ENCODE data around the gene CARS2.
A peak's percentile ranks its signal among the peaks of the same experiment; 100 is the strongest.

CARS2 gene

DNA sequence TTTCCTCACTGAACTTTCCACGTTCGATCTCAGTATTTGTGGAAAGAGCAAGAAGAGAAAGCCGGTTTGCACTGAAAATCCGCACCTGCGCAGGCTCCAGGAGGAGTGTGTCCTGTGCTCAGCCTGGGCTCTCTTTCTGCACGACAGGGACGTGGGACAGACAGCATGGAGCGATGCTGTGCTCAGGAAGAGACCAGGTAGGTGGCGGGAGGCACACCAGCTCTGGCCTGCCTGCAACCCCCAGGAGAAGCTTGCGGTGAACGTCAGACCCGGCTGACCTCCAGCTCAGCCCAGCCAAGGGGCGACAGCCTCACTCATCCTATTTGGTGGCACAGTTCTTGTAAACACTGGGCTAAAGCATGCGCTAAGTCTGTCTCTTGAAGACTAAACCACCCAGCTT lies 54.6 kb downstream of the CARS2 start:
- DNase-seq: no peak

DNA sequence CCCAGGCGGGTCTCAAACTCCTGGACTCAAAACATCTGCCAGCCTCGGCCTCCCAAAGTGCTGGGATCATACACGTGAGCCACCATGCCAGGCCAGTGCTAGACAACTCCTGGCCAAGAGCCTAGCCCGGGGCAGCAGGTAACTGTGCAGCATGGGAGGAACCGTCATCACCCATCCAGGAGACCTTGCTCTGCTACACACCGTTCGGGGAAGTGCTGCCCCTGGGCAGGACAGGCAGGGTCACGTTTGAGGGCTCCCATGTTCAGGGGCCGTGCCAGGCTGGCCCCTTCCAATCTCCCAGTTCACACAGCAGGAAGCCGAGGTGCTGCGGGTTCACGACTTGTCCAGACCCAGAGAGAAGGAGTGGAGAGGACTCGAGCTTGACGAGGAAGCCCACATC lies 55.5 kb downstream of the CARS2 start:
- DNase-seq: no peak

DNA sequence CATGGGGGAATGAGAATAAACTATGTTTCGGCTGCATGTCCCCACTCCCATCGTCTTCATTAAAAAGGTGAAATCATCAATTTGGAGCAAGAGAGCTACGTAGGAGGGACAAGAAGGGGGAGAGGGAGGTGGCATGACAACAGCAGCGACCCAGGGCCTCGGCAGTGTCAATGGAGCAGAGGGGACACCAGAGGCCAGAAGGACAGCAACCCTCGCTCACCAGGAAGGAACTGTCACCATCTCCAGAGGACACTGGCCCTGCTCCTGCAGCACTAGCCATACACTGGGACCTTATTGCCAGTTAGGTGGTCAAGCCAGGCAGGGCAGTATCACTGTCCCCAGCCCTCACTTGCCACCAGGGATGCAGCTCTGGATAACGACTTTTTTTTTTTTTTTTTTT lies 56.4 kb downstream of the CARS2 start:
- no peak for DNase-seq

DNA sequence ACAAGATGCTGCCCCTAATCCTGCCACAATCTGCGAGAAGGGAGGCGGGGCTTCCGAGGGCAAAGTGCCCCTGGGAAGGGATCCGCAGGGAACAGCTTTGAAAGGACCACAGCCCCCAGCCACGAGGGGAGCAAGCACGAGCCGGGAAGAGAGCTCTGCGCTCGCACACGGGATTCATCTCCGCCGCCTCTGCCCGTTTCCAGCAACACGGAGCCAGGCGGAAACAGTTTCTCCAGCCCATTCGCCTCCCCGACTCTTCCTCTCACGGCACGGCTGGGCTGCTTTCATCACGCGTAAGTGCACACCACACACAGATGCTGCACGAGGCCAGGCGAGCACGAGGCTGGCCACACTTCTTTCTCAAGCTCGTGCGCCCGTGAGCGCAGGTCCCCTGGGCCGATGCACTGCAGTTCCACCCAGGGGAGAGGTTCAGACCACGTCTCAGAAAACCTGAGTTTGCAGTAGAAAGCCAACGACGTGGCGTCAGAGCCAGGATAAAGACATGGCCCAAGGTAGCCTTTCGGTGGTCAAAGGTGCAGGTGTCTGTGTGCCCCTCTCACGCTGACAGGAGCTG lies 57.0 kb downstream of the CARS2 start:
- no peak for DNase-seq

DNA sequence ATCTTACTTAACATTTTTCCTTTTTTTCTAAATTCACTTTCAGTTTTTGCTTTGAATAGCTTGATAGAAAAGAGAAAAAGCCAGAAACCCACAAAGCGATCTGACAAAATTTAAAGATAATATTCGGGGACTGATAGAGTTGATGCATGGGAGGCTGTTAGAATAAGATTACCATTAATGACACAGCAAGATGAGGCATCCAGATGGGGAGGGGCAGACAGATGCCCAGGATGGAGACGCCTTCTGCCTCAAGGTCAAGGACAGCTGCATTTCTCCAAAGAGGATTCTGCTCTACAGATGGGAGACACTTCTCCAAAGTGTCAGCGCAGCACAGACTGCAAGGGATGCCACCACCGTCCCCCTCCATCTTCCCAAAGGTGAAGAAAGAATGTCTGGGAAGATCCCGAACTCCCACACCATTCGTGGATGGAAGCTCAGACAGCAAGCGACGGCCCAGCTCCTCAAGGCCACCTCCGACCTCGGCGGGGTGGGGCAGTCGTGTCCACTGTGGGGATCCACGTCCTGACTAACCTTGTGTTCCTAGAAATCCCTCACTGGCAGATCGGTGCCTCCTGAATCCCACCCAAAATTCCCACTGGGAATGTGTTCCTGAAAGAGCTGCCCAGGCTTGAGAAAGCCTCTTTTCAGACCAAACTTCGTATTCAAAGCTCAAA lies 57.6 kb downstream of the CARS2 start:
- no peak for DNase-seq

DNA sequence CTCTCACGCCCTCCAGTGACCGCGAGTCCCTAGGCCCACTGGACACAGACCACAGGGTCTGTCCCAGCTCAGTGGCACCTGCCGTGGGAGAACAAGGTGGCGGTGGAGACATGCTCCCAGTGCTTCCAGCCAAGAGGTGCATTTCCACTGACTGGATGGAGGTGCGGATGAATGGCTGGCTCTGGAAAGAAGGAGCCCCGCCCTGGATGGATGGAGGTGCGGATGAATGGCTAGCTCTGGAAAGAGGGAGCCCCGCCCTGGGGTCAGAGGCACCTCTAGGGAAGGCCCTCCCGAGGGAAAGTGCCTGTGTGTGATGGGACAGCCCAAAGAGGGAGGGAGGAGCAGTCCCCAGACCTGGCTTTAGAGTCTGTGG lies 58.6 kb downstream of the CARS2 start:
- DNase-seq: no peak

DNA sequence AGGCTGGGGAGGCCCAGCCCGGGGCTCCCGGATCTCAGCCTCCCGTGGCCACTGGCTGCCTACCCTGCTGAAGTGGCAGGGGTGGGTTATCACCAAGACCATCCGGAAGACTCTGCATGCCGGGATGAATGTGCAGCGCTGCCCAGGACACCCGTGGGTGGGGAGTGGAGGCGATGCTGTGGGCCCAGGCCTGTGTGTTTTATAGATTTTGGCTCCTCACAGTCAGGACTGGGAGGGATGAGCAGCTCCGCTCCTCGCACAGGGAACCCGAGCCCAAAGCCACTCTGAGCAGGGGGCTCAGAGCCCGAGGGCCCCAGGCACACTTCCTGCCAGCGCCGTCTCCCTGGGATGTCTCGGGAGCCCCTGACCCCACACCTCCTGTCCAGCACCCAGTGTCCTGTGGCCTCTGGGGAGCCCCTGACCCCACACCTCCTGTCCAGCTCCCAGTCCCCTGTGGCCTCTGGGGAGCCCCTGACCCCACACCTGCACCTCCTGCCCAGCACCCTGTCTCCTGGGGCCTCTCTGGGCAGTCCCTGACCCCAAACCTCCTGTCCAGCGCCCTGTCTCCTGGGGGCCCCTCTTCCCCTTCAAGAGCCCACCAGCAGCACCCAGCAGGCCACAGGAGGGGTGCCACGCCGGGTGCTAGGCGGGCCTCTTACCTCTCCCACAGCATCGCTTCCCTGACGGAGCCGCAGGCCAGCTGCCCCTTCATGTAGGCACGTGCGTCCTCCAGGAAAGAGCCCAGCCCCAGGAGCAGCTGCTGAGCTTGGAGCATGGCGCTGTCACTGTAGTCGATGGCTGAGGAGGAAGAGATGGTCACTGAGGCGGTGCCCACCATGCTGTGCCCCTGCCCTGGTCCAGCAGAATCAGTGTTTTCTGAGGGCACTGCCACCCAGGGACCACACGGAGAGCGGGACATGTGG lies 59.2 kb downstream of the CARS2 start:
- DNase-seq: no peak

DNA sequence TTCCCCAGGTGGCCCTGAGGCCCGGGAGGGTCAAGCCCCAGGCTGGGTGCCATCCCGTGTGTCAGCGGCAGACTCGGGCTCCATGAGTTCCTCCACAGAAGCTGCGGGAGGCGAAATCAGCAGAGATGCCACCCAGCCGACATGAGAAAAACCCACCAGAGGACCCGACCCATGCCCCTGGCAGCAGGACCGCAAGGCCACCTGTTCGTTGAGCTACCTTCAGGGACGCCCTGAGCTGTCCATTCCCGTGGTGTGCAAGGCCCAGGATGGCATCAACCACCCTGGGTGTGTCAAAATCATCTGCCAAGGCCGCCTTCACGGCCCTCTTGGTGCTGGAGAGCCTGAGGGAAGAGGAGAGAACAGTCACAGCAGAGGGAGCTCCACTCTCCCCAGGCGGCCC lies 60.2 kb downstream of the CARS2 start:
- DNase-seq: no peak

DNA sequence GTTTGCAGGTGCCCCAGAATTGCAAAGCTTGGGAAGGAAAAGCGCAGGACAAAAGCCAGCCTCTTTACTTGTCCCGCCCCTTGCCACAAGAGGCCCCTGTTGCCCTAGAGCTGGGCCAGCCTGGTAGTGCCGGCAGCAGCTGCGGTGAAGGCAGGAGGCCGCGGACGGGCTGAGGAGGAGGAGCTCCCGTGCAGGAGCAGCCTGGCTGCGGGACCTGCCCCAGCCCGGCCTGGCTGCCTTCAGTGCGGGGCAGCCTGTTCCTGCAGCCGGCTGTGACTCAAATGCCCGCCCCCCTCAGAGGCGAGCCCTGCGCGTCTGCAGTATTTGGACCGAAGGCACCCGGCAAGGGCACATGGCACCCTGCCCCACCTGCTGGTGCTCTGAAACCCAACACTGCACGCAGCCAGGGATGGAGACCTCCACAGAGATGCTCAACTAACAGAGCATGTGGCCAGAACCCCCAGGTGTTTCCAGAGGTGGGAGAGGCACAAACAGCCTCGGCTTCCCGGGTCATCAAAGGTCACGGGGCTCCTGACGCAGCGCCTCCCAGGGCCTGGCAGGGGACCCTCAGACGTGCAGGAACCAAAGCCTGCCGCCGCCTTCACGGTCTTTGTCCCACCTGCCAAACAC lies 60.9 kb downstream of the CARS2 start:
- DNase-seq: peak in 1 of 3 experiments; percentile 85

DNA sequence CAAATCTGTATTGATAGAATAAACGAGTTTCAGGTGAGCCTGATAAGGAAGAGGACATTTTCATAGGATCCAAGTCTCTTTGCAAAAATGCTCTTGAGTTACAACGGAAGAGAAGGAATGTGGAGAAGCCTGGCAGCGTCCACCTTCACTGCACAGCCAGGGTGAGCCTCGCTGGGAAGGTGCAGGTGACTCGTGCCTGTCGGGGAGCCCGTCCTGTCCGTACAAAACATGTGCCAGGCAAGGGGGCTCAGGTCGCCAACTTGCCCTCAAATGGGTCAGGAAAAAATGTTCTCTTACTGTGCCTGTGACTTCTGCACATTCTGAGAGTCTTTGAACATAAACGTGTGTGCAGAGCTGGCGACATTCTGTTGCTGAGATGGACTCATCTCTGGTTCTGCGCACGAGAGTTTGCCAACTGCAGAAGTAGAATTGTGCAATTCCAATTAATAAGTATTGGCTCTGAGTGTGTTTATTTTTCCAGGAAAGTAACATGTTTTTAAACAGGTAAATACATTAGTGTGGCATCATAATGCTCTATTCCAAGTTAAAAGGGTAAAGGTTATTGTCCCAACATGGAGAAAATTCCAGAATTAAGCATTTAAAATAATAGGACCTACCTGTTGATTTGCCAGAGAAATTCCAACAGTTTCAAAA lies 62.0 kb downstream of the CARS2 start:
- DNase-seq: no peak

DNA sequence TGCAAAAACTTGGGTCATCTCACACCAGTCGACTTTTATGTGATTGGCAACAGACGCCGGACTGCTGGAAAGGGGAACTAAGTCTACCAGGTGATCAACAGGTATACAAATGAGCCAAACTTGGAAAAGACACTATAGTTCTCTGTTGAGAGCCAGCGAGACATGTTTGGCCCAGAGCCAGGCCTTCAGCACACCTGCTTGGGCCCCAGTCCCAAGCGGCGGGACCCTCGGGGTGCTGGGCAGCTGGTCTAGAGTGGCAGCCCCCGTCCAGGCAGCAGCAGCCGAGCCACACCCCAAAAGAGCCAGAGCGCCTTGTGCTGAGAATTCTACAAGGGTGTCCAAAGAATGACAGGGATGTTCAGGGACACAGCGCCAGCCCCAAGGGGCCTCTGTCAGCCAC lies 62.6 kb downstream of the CARS2 start:
- no peak for DNase-seq

DNA sequence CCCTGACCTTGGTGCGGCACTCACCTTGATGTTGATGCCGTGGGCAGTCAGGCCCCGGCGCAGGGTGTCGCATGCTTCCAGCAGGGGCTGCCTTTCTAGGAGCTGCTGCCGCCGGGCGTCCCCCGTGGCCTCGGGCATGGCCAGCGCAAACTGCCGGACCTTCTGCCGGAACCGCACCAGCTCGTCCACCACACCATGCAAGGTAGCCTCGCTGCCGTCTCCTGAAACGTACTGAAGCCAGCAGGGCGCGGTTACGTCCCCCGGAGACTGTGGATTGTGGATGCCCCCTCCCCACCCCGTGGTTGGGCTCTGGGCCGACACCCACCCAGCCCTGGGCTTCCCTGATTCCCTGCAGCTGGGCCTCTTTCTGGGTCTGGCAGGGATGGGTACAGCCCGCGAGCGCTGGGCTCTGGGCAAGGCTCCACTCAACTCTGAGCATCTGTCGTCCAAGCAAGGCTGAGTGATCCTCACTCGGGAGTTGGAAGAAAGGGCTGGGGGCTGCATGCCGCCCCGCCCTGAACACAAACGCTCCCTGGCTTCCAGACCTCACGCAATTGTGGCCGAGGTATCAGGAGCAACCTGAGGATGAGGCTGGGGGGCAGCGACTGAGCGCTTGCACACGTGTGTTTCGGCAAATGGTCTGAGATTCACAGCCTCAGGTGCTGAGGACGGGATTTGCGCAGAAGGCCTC lies 63.5 kb downstream of the CARS2 start:
- no peak for DNase-seq

DNA sequence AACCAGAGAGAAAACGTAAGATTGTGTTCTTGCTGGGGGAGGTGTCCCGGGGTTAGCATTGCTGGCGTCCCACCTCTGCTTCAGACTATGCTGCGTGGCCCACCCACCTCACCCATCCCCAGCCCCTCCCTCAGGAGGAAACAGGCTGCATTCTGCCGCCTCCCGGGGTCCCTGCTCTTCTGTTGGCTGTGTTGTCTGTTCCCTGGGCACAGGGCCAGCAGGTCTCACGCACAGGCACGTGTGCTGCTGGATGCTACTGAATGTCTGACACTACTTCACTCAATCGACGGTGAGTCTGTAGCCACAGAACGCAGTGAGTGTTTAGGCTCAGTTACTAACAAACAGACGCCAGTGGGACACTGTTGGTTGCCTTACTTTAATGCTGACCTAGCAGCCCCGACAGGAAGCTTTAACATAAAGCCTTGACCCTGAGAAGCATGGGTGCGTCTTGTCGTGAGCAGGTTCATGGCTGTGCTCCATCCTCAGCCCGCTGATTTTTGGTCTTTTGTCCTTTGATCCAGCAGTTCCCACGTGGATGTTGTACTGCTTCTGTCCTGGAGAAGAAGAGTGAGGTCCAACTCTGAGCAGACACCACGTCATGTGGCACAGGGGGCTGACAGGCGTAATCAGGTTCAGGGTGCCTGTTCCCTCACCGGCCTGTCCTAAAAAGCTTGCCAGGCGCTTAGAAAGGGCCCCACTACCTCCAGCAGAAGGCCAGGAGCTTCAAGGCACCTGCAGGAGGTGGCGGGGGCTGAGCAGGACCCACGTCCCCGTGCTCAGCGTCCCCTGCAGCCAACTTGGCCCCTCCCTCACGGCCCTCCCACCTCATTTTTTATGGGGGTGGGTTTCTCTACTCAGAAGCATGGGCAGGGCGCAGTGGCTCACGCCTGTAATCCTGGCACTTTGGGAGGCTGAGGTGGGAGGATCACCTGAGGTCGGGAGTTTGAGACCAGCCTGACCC lies 64.6 kb downstream of the CARS2 start:
- no peak for DNase-seq

DNA sequence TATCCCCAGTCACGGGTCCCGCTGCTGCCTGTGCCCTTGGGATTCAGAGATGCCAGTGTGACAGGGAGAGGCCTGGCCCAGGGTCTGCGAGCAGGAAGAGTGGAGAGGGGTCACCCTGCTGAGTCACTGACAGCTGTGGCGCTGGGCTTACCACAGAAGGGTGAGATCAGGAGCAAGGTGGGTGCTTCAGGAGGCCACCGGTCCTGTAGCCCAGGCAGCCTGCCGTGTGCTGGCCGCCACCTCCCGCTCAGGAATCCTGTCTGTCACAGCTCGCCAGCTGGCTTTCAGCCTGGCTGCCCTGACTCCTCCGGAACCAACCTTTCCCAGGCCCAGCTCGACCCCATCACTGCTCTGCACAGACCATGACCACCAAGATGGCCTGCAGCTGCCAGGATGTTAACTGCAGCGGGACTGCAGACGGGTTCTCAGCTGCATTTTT lies 65.3 kb downstream of the CARS2 start:
- DNase-seq: no peak

DNA sequence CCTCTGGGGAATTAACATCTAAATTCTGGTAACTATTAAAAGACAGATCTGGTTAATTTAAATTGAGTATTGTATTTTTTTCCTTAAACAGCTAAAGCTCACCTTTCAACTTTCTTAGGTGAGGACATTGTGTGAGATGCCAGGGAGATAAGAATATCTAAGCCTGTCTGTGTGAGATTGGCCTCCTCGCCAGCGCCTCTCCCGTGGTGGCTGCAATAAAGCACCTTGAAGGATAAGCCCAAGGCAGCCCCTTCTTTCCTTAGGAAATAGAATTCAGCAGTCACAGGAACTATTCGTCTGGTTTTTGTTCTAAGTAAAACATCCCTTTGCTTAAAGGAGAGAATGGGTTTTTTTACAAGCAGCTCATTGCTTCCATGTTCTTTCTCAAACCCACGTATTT lies 66.0 kb downstream of the CARS2 start:
- no peak for DNase-seq

DNA sequence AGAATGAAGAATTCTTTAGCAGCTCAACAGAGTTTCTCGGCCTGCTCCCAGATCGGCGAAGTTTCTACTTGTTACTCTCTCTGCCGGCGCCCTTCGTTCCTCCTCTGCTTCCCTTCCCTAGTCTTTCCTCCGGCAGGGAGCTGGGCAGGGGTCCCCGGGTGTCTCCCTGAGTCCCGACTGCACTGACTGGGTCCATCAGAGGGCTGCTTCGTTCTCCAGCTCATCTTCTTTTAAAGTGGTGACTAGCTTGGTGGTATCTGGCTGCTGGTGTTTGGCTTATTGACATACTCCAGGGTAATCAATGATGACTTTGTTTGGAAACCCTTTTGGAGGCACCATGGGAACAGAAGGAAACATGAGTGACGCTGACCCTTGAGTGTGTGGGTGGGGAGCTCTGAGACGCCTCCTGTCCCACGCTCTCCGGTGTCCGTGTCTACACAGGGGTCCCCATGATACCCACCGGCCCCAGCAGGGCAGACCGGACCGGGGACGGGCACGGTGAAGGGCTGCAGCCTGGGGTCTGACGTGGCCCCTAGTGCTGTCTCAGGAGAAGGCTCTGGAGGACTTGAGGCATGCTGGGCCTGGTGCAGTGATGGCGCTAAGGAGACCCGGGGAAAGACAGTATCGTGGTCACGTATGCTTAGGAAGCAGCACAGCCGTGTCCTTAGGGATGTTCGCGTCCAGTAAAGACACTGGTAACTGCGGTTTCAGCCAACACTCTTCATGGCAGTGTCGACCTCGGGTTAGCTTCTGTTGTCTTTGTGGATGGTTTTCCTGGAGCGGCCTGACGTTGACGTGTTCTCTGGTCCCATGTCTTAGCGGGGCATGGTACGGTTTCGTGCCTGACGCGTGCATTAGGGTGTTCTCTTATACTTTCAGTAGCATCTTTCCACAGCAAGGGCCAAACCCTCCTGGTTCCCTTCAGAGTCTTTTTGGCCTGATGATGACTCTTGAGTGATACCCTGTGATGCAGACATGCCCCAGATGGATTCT lies 66.8 kb downstream of the CARS2 start:
- no peak for DNase-seq

DNA sequence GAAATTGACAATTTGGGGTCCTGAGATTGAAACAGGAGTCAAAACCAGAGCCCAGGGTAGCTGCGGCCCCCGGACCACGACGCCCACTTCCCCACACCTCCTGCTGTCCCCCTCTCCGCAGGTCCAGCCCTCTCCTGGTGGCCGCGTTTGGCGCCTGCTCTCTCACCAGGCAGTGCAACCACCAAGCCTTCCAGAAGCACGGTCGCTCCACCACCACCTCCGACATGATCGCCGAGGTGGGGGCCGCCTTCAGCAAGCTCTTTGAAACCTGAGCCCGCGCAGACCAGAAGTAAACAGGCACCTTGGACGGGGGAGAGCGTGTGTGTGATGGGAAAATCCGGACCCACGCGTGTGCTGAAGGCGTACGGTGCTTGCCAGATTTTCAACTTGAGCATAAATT lies 67.7 kb downstream of the CARS2 start:
- DNase-seq: no peak

DNA sequence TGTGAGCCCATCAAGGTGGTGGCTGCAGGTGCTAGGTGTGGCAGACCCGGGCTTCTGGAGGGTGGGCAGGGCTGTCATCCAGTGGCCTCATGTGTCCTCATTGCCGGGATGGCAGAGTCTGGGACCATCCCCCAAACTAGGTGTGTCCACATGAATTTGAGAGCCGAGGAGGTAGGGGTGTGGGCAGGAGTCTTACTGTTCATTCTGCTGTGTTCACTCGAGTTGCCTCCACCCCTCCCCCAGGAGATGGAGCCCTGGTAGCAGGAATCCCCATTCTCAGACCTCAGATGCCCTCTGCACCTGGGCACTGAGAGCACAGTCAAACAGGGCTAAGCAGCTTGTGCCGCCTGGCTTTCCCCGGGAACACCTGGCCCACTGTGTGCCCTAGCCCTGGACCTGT lies 68.2 kb downstream of the CARS2 start:
- DNase-seq: peak; percentile 56 to 82 (median 59)

DNA sequence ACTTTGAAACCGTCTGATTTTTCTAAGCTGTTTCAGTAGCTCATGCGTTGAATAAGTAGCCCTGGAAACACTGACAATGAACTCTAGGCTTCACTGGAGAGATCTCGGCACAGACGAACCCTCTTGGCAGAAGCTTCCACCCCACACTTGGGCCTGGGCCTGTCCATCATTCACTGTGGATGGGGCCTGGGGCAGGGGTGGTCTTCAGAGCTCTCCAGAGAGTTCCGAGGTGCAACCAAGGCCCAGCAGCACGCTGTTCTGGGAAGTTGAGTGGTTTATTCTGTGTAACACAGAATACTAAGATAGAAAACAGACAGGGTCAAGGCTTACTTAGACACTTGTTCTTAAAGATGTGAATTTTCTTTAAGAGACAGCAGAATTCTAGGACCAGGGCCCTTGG lies 68.6 kb downstream of the CARS2 start:
- DNase-seq: peak in 1 of 3 experiments; percentile 64

DNA sequence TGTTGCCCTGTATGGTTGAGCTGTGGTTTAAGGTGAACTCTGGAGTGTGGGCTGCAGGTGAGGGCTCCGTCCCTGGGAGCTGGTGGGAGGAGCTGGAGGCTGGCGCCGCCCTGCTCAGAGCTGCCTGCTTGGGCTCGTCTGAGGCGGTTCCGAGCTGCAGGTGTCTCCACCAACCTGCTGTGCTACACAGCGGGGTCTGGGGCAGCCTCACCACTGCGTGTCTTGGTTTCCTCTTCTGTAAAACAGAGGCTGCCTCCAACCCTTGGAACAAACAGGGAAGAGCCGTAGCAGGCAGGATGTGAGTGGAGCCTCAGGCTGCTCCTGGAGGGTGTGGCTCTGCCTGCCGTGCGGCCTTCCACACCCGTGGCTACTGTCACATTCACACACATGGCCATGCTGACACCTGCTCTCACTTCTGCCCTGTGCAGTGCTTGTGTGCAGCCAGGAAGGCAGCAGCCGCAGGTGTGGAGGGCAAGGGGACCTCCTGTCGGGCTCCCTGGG lies 69.2 kb downstream of the CARS2 start:
- peak; percentile 85 to 93 (median 92) for DNase-seq
